ENCODE measurements around the gene CADM1.

CADM1 gene

GRCh38 chr11:115234794-115235193 lies 269.4 kb downstream of the CADM1 start:
- no peak for DNase-seq

- DNase-seq = no peak
Observed at GRCh38 chr11:115226556-115226955, 277.7 kb downstream of the CADM1 start.

GRCh38 chr11:115224551-115224950 lies 279.7 kb downstream of the CADM1 start:
- DNase-seq = no peak

GRCh38 chr11:115222863-115223530 lies 281.2 kb downstream of the CADM1 start:
- DNase-seq = no peak

GRCh38 chr11:115222218-115222862 lies 281.9 kb downstream of the CADM1 start:
- DNase-seq = no peak

GRCh38 chr11:115221461-115222069 lies 282.6 kb downstream of the CADM1 start:
- no peak for DNase-seq

- DNase-seq = no peak
Observed at GRCh38 chr11:115220911-115221310, 283.3 kb downstream of the CADM1 start.

- no peak for DNase-seq
Observed at GRCh38 chr11:115220423-115220822, 283.8 kb downstream of the CADM1 start.

GRCh38 chr11:115219376-115219775 lies 284.8 kb downstream of the CADM1 start:
- no peak for DNase-seq

- DNase-seq = no peak
Observed at GRCh38 chr11:115217726-115218311, 286.4 kb downstream of the CADM1 start.

- DNase-seq = no peak
Observed at GRCh38 chr11:115215694-115216617, 288.3 kb downstream of the CADM1 start.

- DNase-seq = no peak
Observed at GRCh38 chr11:115214644-115215234, 289.5 kb downstream of the CADM1 start.

GRCh38 chr11:115213007-115213406 lies 291.2 kb downstream of the CADM1 start:
- no peak for DNase-seq

- DNase-seq = no peak
Observed at GRCh38 chr11:115208808-115209259, 295.4 kb downstream of the CADM1 start.

GRCh38 chr11:115207916-115208315 lies 296.3 kb downstream of the CADM1 start:
- no peak for DNase-seq

GRCh38 chr11:115207166-115207591 lies 297.0 kb downstream of the CADM1 start:
- DNase-seq = no peak

- DNase-seq = no peak
Observed at GRCh38 chr11:115206365-115207022, 297.7 kb downstream of the CADM1 start.

GRCh38 chr11:115202900-115203552 lies 301.2 kb downstream of the CADM1 start:
- DNase-seq = no peak

GRCh38 chr11:115202074-115202473 lies 302.1 kb downstream of the CADM1 start:
- no peak for DNase-seq

GRCh38 chr11:115201111-115201792 lies 303.0 kb downstream of the CADM1 start:
- DNase-seq = no peak

All from NCI-H526 treated with DMSO at 0.1 percent for 48 hours (cell line).